Neuronal stem cell (in vitro differentiated cells): ENCODE results near the gene CGB2.
A peak's percentile ranks its signal among the peaks of the same experiment; 100 is the strongest.

Source experiments
- DNase-seq: peaks from one replicate; pipeline ENCODE4 v3.0.0-alpha.2; 2013; ENCODE audit warnings: low spot score
- H2AFZ ChIP-seq: one replicate; pipeline ENCODE4 v1.6.1; 2013; ENCODE audit warnings: mild to moderate bottlenecking, low read length, inconsistent platforms
- H2AK5ac ChIP-seq: 2 replicates; pipeline ENCODE4 v1.6.1; 2013; ENCODE audit warnings: low read depth, mild to moderate bottlenecking, inconsistent platforms, low read length, moderate library complexity, mixed read lengths
- H2BK120ac ChIP-seq: 2 replicates; pipeline ENCODE4 v1.6.1; 2013; ENCODE audit warnings: low read depth, mild to moderate bottlenecking, inconsistent platforms, low read length, moderate library complexity, mixed read lengths
- H2BK12ac ChIP-seq: one replicate; pipeline ENCODE4 v1.6.1; 2013; ENCODE audit warnings: low read length, inconsistent platforms
- H2BK15ac ChIP-seq: 2 replicates; pipeline ENCODE4 v1.6.1; 2013; ENCODE audit warnings: mild to moderate bottlenecking, low read length, inconsistent platforms, mixed read lengths
- H2BK5ac ChIP-seq: one replicate; pipeline ENCODE4 v1.6.1; 2013; ENCODE audit warnings: inconsistent platforms, mild to moderate bottlenecking, low read length, moderate library complexity
- H3K14ac ChIP-seq: one replicate; pipeline ENCODE4 v1.6.1; 2013; ENCODE audit warnings: low read length, inconsistent platforms
- H3K18ac ChIP-seq: 2 replicates; pipeline ENCODE4 v1.6.1; 2013; ENCODE audit warnings: low read length, inconsistent platforms
- H3K23ac ChIP-seq: 2 replicates; pipeline ENCODE4 v1.6.1; 2013; ENCODE audit warnings: low read depth, mild to moderate bottlenecking, mixed read lengths, low read length, inconsistent platforms; ENCODE audit not compliant: poor library complexity
- H3K27ac ChIP-seq: replicated peaks from 3 replicates; pipeline ENCODE4 v1.5.1; 2013; ENCODE audit warnings: low read length, inconsistent platforms
- H3K27me3 ChIP-seq, 3 experiments: 2 replicates each; pipeline ENCODE4 v1.6.1; 2013; ENCODE audit warnings: low read length in 3 of 3, mild to moderate bottlenecking in 2 of 3, inconsistent platforms in 1 of 3, low read depth in 1 of 3, mixed read lengths in 1 of 3, moderate library complexity in 1 of 3; ENCODE audit not compliant: control insufficient read depth in 3 of 3, insufficient read depth in 3 of 3
- H3K36me3 ChIP-seq, 2 donors: replicated peaks in 1 of 2; 2 replicates each; pipeline ENCODE4 v1.6.1; 2013; ENCODE audit warnings: low read length in 2 of 2; ENCODE audit not compliant: control insufficient read depth in 2 of 2, insufficient read depth in 2 of 2
- H3K4ac ChIP-seq: 2 replicates; pipeline ENCODE4 v1.6.1; 2013; ENCODE audit warnings: inconsistent platforms, mild to moderate bottlenecking, low read length, moderate library complexity
- H3K4me1 ChIP-seq, 2 donors: 1 replicate in 1 of 2; 2 replicates in 1 of 2; pipeline ENCODE4 v1.6.1; 2013; ENCODE audit warnings: low read length in 2 of 2, low read depth in 1 of 2; ENCODE audit not compliant: control insufficient read depth in 2 of 2, insufficient read depth in 1 of 2
- H3K4me2 ChIP-seq: one replicate; pipeline ENCODE4 v1.6.1; 2013; ENCODE audit warnings: mild to moderate bottlenecking, low read length, inconsistent platforms; ENCODE audit not compliant: insufficient read depth, poor library complexity, severe bottlenecking
- H3K4me3 ChIP-seq, 2 donors: 2 replicates each; pipeline ENCODE4 v1.5.1; 2013; ENCODE audit warnings: low read length in 2 of 2, mild to moderate bottlenecking in 2 of 2, inconsistent platforms in 1 of 2, moderate library complexity in 1 of 2
- H3K79me1 ChIP-seq: one replicate; pipeline ENCODE4 v1.6.1; 2013; ENCODE audit warnings: low read depth, mild to moderate bottlenecking, inconsistent platforms, low read length, moderate library complexity
- H3K9ac ChIP-seq: one replicate; pipeline ENCODE4 v1.6.1; 2013; ENCODE audit warnings: mild to moderate bottlenecking, low read depth, low read length, inconsistent platforms; ENCODE audit not compliant: poor library complexity
- H3K9me3 ChIP-seq, 2 donors: replicated peaks in 1 of 2; 2 replicates each; pipeline versions ENCODE3 to v1.6.1; 2013; ENCODE audit warnings: low read length in 2 of 2, mild to moderate bottlenecking in 2 of 2, inconsistent platforms in 1 of 2, low read depth in 1 of 2, mixed read lengths in 1 of 2, moderate library complexity in 1 of 2; ENCODE audit not compliant: control insufficient read depth in 2 of 2, insufficient read depth in 1 of 2
- H4K8ac ChIP-seq: one replicate; pipeline ENCODE4 v1.6.1; 2013; ENCODE audit warnings: low read depth, mild to moderate bottlenecking, inconsistent platforms, low read length, moderate library complexity
- H4K91ac ChIP-seq: one replicate; pipeline ENCODE4 v1.6.1; 2013; ENCODE audit warnings: low read length, low read depth, mild to moderate bottlenecking, inconsistent platforms; ENCODE audit not compliant: poor library complexity
- WGBS, 2 donors: extraction: QIAGEN DNeasy Blood & Tissue Kit; methylation state at CpG; one replicate each; pipeline ENCODE4 v1.1.7; 2013; ENCODE audit warnings: missing lambda C conversion rate in 2 of 2, mixed read lengths in 1 of 2; ENCODE audit not compliant: insufficient read length in 2 of 2, insufficient replicate concordance in 1 of 2; ENCODE audit errors: extremely low coverage in 2 of 2; 5-methylcytosine and 5-hydroxymethylcytosine counted together

Gene CGB2

GRCh38 chr19:49065905-49066512 is 34.3 kb downstream of the CGB2 start:
- no peak overlapping the region for H2BK5ac ChIP-seq

DNA sequence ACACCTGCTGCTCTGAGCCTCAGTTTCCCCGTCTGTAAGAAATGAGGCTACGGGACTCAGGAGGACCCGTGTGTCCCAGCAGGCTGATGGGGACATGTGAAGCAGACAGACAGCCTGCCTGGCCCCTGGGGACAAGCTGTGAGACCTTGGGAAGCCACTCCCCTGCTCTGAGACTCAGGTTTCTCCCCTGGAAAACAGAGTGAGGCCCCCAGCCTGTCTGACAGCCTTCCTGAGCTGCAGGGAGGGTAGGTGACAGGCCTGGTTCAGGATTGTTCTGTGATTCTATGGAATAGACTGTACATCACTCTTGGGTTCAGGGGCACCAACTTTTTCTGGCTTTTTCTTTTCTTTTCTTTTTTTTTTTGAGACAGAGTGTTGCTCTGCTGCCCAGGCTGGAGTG is 35.9 kb downstream of the CGB2 start:
- Histone ChIP-seq H3K4me1 (peaks cover 9 to 10% of the 10 kb centered on the region in 2 donors), H2BK5ac (no peak overlapping the region), H3K27ac (no peak overlapping the region), H4K91ac (no peak overlapping the region), H3K9me3 (peaks cover 12 to 17% of the 10 kb centered on the region in 2 donors), H3K23ac (no peak overlapping the region), H3K9ac (peak overlapping the region; percentile 44), H3K36me3 (no peaks in the 10 kb centered on the region), H2BK15ac (no peak overlapping the region), H3K4ac (no peak overlapping the region), H3K27me3 (peaks cover 10 to 80% (median 53%) of the 10 kb centered on the region in 3 experiments), H3K79me1 (no peaks in the 10 kb centered on the region), H4K8ac (no peak overlapping the region), H2BK12ac (no peak overlapping the region), H3K4me2 (no peak overlapping the region), H3K14ac (no peak overlapping the region), H2BK120ac (no peak overlapping the region), H3K4me3 (no peak overlapping the region), H3K18ac (peak overlapping the region; percentile 28), H2AFZ (no peak overlapping the region), H2AK5ac (no peak overlapping the region)
- no CpG with 5 or more reads among the region's 3 CpGs for WGBS, 2 donors
- DNase-seq = no peak

More at GRCh38 chr19:49065905-49066512, 34.3 kb downstream of the CGB2 start:
- Histone ChIP-seq H3K27me3 (peaks cover 0 to 78% (median 39%) of the 10 kb centered on the region in 3 experiments), H3K4me2 (no peak overlapping the region), H3K14ac (peak overlapping the region; percentile 11), H3K9ac (peak overlapping the region; percentile 25), H2BK12ac (no peak overlapping the region), H3K27ac (no peak overlapping the region), H3K4me3 (no peak overlapping the region), H3K79me1 (no peaks in the 10 kb centered on the region), H3K9me3 (peaks cover 4 to 15% of the 10 kb centered on the region in 2 donors), H3K23ac (peak overlapping the region; percentile 76), H2AK5ac (peak overlapping the region; percentile 21), H2BK120ac (no peak overlapping the region), H3K36me3 (no peaks in the 10 kb centered on the region), H2BK15ac (peak overlapping the region; percentile 54), H4K91ac (no peak overlapping the region), H3K4me1 (peaks cover 9 to 10% of the 10 kb centered on the region in 2 donors), H2AFZ (no peak overlapping the region), H3K4ac (no peak overlapping the region), H4K8ac (no peak overlapping the region), H3K18ac (peak overlapping the region; percentile 79)
- no CpG with 5 or more reads among the region's 13 CpGs for WGBS, 2 donors
- DNase-seq = no peak

DNA sequence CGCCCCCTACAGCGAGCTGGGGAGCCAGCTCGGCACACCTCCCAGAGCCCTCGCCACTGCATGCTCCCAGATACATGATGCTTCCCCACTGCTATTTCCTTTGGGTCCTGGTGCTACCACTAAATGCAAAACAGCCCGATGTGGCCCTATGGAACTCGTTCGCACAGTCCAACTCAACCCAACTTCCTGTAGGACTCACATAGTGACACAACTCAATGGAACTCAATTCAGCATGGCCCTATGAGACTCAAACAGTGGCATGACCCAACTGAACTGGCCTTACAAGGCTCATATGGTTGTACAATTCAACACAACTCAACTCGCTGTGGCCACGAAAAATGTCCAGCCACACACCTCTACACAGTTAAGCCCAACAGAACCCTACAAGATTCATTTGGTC is 37.3 kb downstream of the CGB2 start:
- Histone ChIP-seq H2BK120ac (no peak overlapping the region), H4K91ac (no peak overlapping the region), H2AFZ (no peak overlapping the region), H2BK12ac (no peak overlapping the region), H3K27me3 (peaks cover 17 to 84% (median 68%) of the 10 kb centered on the region in 3 experiments), H3K4me2 (no peak overlapping the region), H3K14ac (no peak overlapping the region), H3K23ac (no peak overlapping the region), H3K9me3 (peaks cover 12 to 17% of the 10 kb centered on the region in 2 donors), H3K4me1 (peaks cover 9 to 10% of the 10 kb centered on the region in 2 donors), H3K4ac (no peak overlapping the region), H3K79me1 (no peaks in the 10 kb centered on the region), H3K4me3 (no peak overlapping the region), H4K8ac (no peak overlapping the region), H2BK5ac (no peak overlapping the region), H3K27ac (no peak overlapping the region), H2BK15ac (no peak overlapping the region), H3K36me3 (no peaks in the 10 kb centered on the region), H3K9ac (no peak overlapping the region), H2AK5ac (peak overlapping the region; percentile 20), H3K18ac (no peak overlapping the region)
- DNase-seq = no peak
- WGBS, 2 donors = no CpG with 5 or more reads among the region's 9 CpGs

GRCh38 chr19:49070416-49070815 is 38.7 kb downstream of the CGB2 start:
- Histone ChIP-seq H2BK15ac (peak overlapping the region; percentile 12), H3K36me3 (no peaks in the 10 kb centered on the region), H3K4me1 (peaks cover 2 to 5% of the 10 kb centered on the region in 2 donors), H2AFZ (no peak overlapping the region), H3K4ac (no peak overlapping the region), H3K9me3 (peaks cover 12 to 17% of the 10 kb centered on the region in 2 donors), H3K23ac (no peak overlapping the region), H2BK120ac (no peak overlapping the region), H3K27me3 (peaks cover 17 to 79% (median 69%) of the 10 kb centered on the region in 3 experiments), H3K14ac (peak overlapping the region; percentile 71), H4K8ac (no peak overlapping the region), H3K79me1 (no peaks in the 10 kb centered on the region), H3K18ac (no peak overlapping the region), H2BK5ac (no peak overlapping the region), H2AK5ac (peak overlapping the region; percentile 30), H4K91ac (no peak overlapping the region), H2BK12ac (no peak overlapping the region), H3K4me2 (no peak overlapping the region), H3K9ac (no peak overlapping the region), H3K4me3 (no peak overlapping the region), H3K27ac (no peak overlapping the region)
- no peak for DNase-seq
- WGBS, 2 donors = no CpG with 5 or more reads among the region's 21 CpGs
